Activated naive CD4-positive, alpha-beta T cell (primary cell): Measurements from ENCODE around the gene TMEM94.
"Not testable (repeated sequence)": the region's sequence is repeated elsewhere in the genome, so short reads cannot be mapped to it uniquely, and the experiment has no call there.

Experiments used
- DNase-seq, 4 experiments: peaks; one replicate each; lab custom pipeline; 2025; lab: John Stamatoyannopoulos, UW

TMEM94 gene

GRCh38 chr17:75445896-75446295, 10.5 kb upstream of the TMEM94 start:
- DNase-seq = not testable (repeated sequence)

DNA sequence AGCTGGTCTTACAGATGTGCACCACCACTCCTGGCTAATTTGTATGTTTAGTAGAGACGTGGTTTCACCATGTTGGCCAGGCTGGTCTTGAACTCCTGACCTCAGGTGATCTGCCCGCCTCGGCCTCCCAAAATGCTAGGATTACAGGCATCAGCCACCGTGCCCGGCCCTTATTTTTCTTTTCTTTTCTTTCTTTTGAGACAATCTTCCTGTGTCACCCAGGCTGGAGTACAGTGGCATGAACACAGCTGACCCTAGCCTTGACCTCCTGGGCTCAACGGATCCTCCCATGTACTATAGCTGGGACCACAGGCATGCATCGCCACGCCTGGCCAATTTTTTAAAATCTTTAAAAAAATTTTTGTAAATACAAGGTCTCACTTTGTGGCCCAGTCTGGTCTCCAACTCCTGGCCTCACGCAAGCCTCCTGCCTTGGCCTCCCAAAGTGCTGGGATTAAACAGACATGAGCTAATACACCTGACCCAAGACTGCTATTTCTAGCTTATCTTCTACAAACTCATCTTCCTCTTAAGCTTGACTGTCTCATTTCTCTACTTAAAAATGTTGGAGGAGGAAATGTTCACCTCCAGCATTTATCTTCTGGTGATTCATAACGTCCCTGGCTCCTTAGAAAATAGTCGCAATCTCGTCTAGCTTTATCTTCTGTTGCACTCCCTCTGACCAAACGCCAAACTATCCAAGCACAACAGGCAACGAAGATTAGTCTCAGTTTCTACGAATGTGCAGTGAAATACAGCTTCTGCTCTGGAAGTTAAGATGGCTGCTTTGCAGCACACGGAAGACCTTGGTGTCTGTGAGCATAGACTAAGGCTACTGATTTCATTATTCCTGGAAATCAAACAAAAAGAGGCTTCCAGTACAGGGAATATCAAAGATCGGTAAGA, 8.2 kb upstream of the TMEM94 start:
- no peak for DNase-seq

DNA sequence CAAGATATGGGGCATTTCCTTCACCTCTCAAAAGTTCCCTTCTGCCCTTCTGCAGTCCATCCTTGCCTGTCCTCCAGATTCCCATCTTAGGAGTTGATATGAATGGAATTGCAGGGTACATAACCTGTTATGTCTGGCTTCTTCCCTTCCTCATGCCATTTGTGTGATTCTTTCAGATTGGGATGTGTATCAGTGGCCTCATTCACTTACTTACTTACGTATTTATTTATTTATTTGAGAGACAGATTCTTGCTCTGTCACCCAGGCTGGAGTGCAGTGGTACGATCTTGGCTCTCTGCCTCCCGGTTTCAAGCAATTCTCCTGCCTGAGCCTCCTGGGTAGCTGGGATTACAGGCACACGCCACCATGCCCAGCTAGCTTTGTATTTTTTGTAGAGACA, 6.2 kb upstream of the TMEM94 start:
- DNase-seq = no peak

- no peak for DNase-seq
Observed at GRCh38 chr17:75454193-75454592, 2.2 kb upstream of the TMEM94 start.

GRCh38 chr17:75454672-75455071, 1.8 kb upstream of the TMEM94 start:
- DNase-seq = not testable (repeated sequence)

GRCh38 chr17:75456039-75456416, 407 bp upstream of the TMEM94 start:
- DNase-seq = no peak

DNA sequence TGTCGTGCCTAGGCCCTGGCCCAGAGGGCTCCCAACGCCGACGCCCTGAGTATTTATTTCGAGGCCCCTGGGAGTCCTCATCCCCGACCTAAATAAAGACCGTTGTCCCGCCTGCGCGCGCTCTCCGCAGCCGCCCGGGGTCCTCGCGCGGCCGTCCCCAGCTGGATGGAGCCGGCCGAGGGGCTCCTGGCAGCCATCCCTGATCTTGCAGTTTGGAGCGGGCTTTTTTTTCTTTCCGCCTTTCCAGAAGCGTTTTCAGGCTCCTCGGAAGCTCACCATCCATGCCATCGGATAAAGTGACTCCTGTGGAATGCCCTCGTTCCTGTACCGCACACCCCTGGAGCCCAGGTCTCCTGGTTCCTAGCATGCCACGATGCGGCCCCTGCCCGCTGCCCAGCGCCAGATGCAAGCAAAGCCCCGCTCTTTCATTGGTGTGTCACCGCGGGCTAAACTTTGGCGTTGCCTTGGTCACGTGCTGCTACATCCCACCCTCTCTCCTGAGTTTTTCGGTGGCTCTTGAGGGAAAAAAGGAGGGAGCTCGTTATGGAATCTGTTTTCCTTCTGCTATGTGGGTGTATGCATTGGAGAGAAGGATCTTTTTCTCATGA, 716 bp downstream of the TMEM94 start:
- DNase-seq = no peak

GRCh38 chr17:75459246-75459589, 2.8 kb downstream of the TMEM94 start:
- no peak for DNase-seq

- DNase-seq = no peak
Observed at GRCh38 chr17:75459590-75460267, 3.3 kb downstream of the TMEM94 start.

DNA sequence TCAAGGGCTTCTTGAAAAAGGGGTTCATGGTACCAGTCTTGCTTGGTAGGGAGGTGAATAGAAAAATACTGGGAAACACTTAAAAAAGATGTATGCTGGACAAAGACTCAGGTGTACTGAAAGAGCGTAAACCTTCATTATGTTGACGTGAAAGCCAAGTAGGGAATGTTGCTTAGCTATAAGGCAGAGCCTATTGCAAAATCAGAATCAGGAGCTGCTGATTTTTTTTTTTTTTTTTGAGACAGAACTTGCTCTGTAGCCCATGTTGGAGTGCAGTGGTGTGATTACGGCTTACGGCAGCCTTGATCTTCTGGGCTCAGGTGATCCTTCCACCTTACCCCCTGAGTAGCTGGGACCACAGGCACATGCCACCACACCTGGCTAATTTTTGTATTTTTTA, 3.9 kb downstream of the TMEM94 start:
- no peak for DNase-seq

- DNase-seq = no peak
Observed at GRCh38 chr17:75463603-75464002, 7.2 kb downstream of the TMEM94 start.

DNA sequence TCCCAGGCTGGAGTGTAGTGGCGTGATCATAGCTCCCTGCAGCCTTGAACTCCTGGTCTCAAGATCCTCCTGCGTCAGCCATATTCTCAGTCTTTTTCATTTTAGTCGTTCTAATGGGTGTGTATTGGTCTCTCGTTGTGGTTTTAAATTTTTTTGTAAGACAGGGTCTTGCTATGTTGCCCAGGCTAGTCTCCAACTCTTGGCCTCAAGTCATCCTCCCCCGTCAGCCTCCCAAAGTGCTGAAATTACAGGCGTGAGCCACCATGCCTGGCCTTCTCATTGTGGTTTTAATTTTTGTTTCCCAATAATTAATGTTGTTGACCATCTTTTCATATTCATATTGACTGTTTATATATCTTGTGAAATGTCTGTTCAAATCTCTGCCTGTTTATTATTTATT, 8.6 kb downstream of the TMEM94 start:
- no peak for DNase-seq

DNA sequence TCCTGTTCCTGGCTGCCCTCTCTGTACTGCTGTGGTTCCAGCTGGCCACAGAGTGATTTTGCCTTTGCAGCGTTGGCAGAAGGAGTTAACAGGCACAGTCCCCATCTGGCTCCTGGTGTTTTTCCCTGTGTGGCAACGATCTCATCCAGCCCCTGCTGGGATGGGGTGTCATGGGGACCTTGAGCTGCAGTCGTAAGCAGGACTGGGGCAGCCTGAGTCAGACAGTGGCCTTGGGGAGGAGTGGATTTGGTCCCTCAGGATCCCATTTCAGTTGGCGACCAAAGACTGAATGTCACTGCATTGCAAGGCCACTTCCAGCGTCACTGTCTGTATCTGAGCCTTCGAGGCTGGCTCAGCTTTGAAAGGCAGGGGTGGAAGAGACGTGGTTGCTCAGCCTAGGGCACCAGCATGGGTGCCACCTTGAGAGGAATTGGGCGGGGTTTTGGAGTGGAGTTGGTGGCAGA, 11.9 kb downstream of the TMEM94 start:
- no peak for DNase-seq

GRCh38 chr17:75468779-75469373, 12.4 kb downstream of the TMEM94 start:
- no peak for DNase-seq

GRCh38 chr17:75471207-75471606, 14.8 kb downstream of the TMEM94 start:
- DNase-seq = no peak

DNA sequence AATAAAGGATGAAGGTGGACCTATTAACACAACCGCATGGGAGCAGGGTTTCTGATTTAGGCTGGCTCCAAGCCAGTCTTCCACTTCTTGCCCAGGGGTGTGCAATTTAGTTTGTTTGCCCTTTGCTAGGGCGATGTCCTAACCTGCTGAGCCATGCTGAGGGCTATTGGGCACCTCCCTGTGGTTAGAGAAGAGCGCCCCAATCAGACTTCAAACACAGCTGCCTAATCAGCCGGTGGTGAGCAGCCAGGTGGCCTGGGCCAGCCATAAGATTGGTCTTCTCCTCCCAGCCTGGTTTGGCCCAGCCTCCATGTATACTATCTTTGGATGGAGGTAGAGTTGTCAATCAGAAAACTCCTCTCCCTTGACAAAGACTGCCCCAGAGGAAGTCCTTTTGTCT, 15.7 kb downstream of the TMEM94 start:
- DNase-seq = no peak

DNA sequence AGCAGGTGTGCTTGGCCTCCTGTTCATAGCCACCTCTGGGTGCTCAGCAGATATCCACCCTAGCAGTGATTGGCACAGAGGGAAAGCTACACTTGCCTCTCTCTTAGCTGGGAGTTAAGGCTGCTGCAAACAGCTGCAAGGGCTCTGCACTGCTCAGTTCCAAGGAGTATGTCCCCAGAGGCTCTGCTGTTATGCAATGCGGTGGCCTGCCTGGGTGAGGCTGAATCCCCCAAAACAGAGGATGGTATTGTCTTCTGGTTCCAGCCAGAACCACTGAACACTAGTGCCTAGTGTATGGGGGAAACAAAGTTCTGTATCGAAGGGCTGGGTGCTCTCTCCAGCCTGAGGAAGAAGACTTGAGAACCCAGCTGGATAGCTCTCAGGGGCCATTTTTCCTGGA, 16.8 kb downstream of the TMEM94 start:
- no peak for DNase-seq

GRCh38 chr17:75474736-75475135, 18.3 kb downstream of the TMEM94 start:
- no peak for DNase-seq

GRCh38 chr17:75475144-75475835, 18.9 kb downstream of the TMEM94 start:
- no peak for DNase-seq

- DNase-seq = no peak
Observed at GRCh38 chr17:75475851-75476250, 19.4 kb downstream of the TMEM94 start.

DNA sequence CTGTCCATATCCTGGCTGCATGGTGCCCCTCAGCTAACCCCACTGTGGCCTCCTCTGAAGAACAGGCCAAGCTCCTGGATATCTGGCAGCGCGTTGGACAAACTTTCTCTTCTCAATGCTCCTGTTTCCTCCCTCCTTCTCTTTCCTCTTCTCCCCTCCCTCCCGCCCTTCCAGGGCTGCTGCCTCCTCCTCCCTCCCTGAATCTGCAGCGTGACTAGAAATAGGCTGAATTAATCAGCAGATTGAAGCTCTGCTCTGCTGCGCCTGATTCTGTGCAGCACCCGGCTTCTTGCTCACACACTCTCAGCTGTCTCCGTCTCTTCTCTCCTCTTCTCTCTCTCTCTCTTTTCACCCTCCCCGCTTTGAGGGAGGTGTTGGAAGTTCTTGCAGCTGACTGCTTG, 19.8 kb downstream of the TMEM94 start:
- DNase-seq = no peak
